Measurements from ENCODE around the gene SUCO. TPM values are rescaled to one million over a fixed set of nuclear protein-coding genes. Genes with fewer than 3 reads are reported as not detected.

The SUCO gene
- total and polyA plus RNA-seq, 2 of the 8 experiments (the other 6 are each of a cell fraction or from before 2014, with no cell fraction given): 8.3 to 35.8 TPM

GRCh38 chr1:172600615-172601014, 67.7 kb downstream of the SUCO start:
- no peaks in the 10 kb centered on the region for H3K79me2 ChIP-seq (ENCODE audit: control insufficient read depth in 1 of 2, insufficient read depth in 2 of 2, low read length in 2 of 2)
- H3K4me1 ChIP-seq (replicated peaks in 1 of 4; ENCODE audit: control insufficient read depth in 3 of 4, insufficient read depth in 4 of 4, low read length in 3 of 4): no peaks in the 10 kb centered on the region
- no peak overlapping the region for H4K5ac ChIP-seq (ENCODE audit: insufficient read length, low read depth, low read length)
- FAIRE-seq (no peak), DNase-seq (ENCODE audit: low read depth in 1 of 2, low spot score in 2 of 2) (no peak)
- CTCF ChIA-PET (ENCODE audit: partially characterized antibody): no interaction called here
- H3K9ac ChIP-seq (replicated peaks in 1 of 4; ENCODE audit: extremely low read depth in 1 of 4, low read depth in 3 of 4, low read length in 3 of 4): no peak overlapping the region
- peaks cover 0 to 72% (median 19%) of the 10 kb centered on the region in 4 experiments; a peak in 7 of 8 replicates for H3K36me3 ChIP-seq (ENCODE audit: control insufficient read depth in 2 of 4, insufficient read depth in 4 of 4, low read length in 3 of 4)
- no peaks in the 10 kb centered on the region for H3K27me3 ChIP-seq (replicated peaks in 1 of 4; ENCODE audit: control insufficient read depth in 3 of 4, extremely low read depth in 1 of 4, insufficient read depth in 3 of 4, low read length in 3 of 4)
- no peak overlapping the region for H3K14ac ChIP-seq (ENCODE audit: insufficient read length)
- 100% methylated on average over 1 of the region's 1 CpG; no CpG with 5 or more reads in 1 of the 2 experiments for WGBS, 2 experiments (ENCODE audit: extremely low coverage in 1 of 2, insufficient coverage in 1 of 2, insufficient read length in 1 of 2, insufficient replicate concordance in 2 of 2, low coverage in 1 of 2, low lambda C conversion rate in 2 of 2, missing lambda C conversion rate in 1 of 2)
- H3K79me1 ChIP-seq (ENCODE audit: low read depth, low read length): no peaks in the 10 kb centered on the region
- no peak overlapping the region for H2BK15ac ChIP-seq (ENCODE audit: low read length)
- no peak overlapping the region for H4K91ac ChIP-seq (replicated peaks; ENCODE audit: insufficient read length, low read length)
- no peaks in the 10 kb centered on the region for H3K23me2 ChIP-seq (ENCODE audit: low read depth, low read length)
- TF ChIP-seq SUZ12 (IDR thresholded peaks at IDR 0.05; ENCODE audit: low read length) (no peak), CBX8 (IDR thresholded peaks at IDR 0.05; ENCODE audit: borderline replicate concordance, low read depth, low read length) (no peak), FOSL1 (IDR thresholded peaks at IDR 0.05; ENCODE audit: insufficient read depth, low read depth, low read length) (no peak), TEAD4 (IDR thresholded peaks at IDR 0.05; ENCODE audit: low read depth, low read length) (no peak), ZNF274 (IDR thresholded peaks at IDR 0.05; ENCODE audit: borderline replicate concordance, extremely low read depth, low read length) (no peak), SP4 (IDR thresholded peaks at IDR 0.05; ENCODE audit: low read length) (no peak), ATF3 (IDR thresholded peaks at IDR 0.05; ENCODE audit: insufficient read depth, low read depth, low read length) (no peak)
- TF ChIP-seq, protein P1, sequence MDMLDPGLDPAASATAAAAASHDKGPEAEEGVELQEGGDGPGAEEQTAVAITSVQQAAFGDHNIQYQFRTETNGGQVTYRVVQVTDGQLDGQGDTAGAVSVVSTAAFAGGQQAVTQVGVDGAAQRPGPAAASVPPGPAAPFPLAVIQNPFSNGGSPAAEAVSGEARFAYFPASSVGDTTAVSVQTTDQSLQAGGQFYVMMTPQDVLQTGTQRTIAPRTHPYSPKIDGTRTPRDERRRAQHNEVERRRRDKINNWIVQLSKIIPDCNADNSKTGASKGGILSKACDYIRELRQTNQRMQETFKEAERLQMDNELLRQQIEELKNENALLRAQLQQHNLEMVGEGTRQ (IDR thresholded peaks at IDR 0.05; ENCODE audit: low read length): no peak
- no peak overlapping the region for H3K4me2 ChIP-seq (ENCODE audit: insufficient read depth in 1 of 2, low read depth in 2 of 2, low read length in 2 of 2)
- H2BK5ac ChIP-seq (ENCODE audit: low read depth, low read length): no peak overlapping the region
- H3K4ac ChIP-seq (replicated peaks; ENCODE audit: insufficient read length, low read depth, low read length): no peak overlapping the region
- no peak overlapping the region for H2BK20ac ChIP-seq (ENCODE audit: low read length)
- peaks cover 4 to 13% of the 10 kb centered on the region in 2 experiments; a peak in 3 of 4 replicates for H3K9me3 ChIP-seq (ENCODE audit: insufficient read depth in 2 of 2, low read depth in 1 of 2, low read length in 1 of 2)
- no peak overlapping the region for H2AK5ac ChIP-seq (ENCODE audit: low read depth, low read length)
- no peak overlapping the region for H3K4me3 ChIP-seq (ENCODE audit: extremely low read depth in 1 of 4, insufficient read depth in 2 of 4, low read depth in 3 of 4, low read length in 4 of 4)
- no peak overlapping the region for H2AFZ ChIP-seq (ENCODE audit: low read length)
- peaks cover 0 to 2% of the 10 kb centered on the region in 2 experiments for H4K20me1 ChIP-seq (replicated peaks in 1 of 2; ENCODE audit: control insufficient read depth in 1 of 2, insufficient read depth in 2 of 2, low read length in 2 of 2)
- no peak overlapping the region for H2BK12ac ChIP-seq (ENCODE audit: low read depth, low read length)
- H3K23ac ChIP-seq (ENCODE audit: insufficient read length): no peak overlapping the region
- no peak overlapping the region for H3K56ac ChIP-seq (replicated peaks; ENCODE audit: insufficient read length, low read depth, low read length)
- H2BK120ac ChIP-seq (replicated peaks; ENCODE audit: low read depth, low read length): no peak overlapping the region
- no peak overlapping the region for H4K8ac ChIP-seq (ENCODE audit: extremely low read depth, insufficient read depth, low read length)
- no peak overlapping the region for H3K18ac ChIP-seq (ENCODE audit: extremely low read depth, low read length)
- no peak overlapping the region for H3K27ac ChIP-seq (ENCODE audit: low read depth, low read length)
- POLR2A ChIA-PET (ENCODE audit: partially characterized antibody): no interaction called here
